Endodermal cell (in vitro differentiated cells): Measurements from ENCODE around the gene KIF6. TPM values are rescaled to one million over a fixed set of nuclear protein-coding genes. Genes with fewer than 3 reads are reported as not detected.
A peak's percentile ranks its signal among the peaks of the same experiment; 100 is the strongest.

Experiments used
- DNase-seq: peaks from one replicate; pipeline ENCODE4 v3.0.0-alpha.2; 2017
- H3K27ac ChIP-seq: 2 replicates; pipeline ENCODE4 v1.5.1; 2013; ENCODE audit warnings: mild to moderate bottlenecking, low read depth, low read length, moderate library complexity
- H3K27me3 ChIP-seq: 2 replicates; pipeline ENCODE4 v1.6.1; 2013; ENCODE audit warnings: mild to moderate bottlenecking, low read length, moderate library complexity; ENCODE audit not compliant: insufficient read depth, control insufficient read depth, poor library complexity, severe bottlenecking
- H3K36me3 ChIP-seq: 2 replicates; pipeline ENCODE4 v1.7.0; 2013; ENCODE audit warnings: mild to moderate bottlenecking, low read length, moderate library complexity; ENCODE audit not compliant: control insufficient read depth, insufficient read depth
- H3K4me1 ChIP-seq: one replicate; pipeline ENCODE4 v1.7.0; 2013; ENCODE audit warnings: low read length; ENCODE audit not compliant: control insufficient read depth, insufficient read depth
- H3K4me3 ChIP-seq: 2 replicates; pipeline ENCODE4 v1.5.1; 2013; ENCODE audit warnings: mild to moderate bottlenecking, low read length, moderate library complexity
- H3K9ac ChIP-seq: 2 replicates; pipeline ENCODE4 v1.6.1; 2013; ENCODE audit warnings: mild to moderate bottlenecking, low read length, moderate library complexity; ENCODE audit not compliant: poor library complexity, severe bottlenecking; ENCODE audit errors: extremely low read depth
- H3K9me3 ChIP-seq: 2 replicates; pipeline ENCODE4 v1.6.1; 2013; ENCODE audit warnings: mild to moderate bottlenecking, low read length, moderate library complexity; ENCODE audit not compliant: control insufficient read depth
- H3K27ac Mint-ChIP-seq: 2 replicates; pipeline ENCODE4 v1.8.0; 2020; ENCODE audit warnings: mixed read lengths
- H3K27me3 Mint-ChIP-seq: 2 replicates; pipeline ENCODE4 v1.8.0; 2021; ENCODE audit warnings: mild to moderate bottlenecking, mixed read lengths; ENCODE audit not compliant: insufficient read depth
- H3K36me3 Mint-ChIP-seq: 2 replicates; pipeline ENCODE4 v1.8.0; 2020; ENCODE audit warnings: low read depth, mixed read lengths
- H3K4me1 Mint-ChIP-seq: 2 replicates; pipeline ENCODE4 v1.8.0; 2020; ENCODE audit warnings: mixed read lengths
- H3K4me3 Mint-ChIP-seq: 2 replicates; pipeline ENCODE4 v1.8.0; 2020; ENCODE audit warnings: mild to moderate bottlenecking, moderate library complexity, mixed read lengths
- H3K9me3 Mint-ChIP-seq: 2 replicates; pipeline ENCODE4 v1.8.0; 2020; ENCODE audit warnings: mild to moderate bottlenecking, mixed read lengths
- WGBS, 2 experiments: methylation state at CpG; one replicate each; pipeline versions ENCODE4 v1.1.5 to v1.1.7; 2013; ENCODE audit warnings: missing lambda C conversion rate in 2 of 2, mixed read lengths in 1 of 2; ENCODE audit not compliant: insufficient coverage in 1 of 2, insufficient read length in 1 of 2; 5-methylcytosine and 5-hydroxymethylcytosine counted together
- total RNA-seq, 2 donors: library from RNA; stranded (reverse); fragmentation: NEBNext Ultra II Directional in 1 of 2; extraction: Animal tissue kit (Norgen Biotek cat#: 25700) in 1 of 2; gene quantifications; 2 replicates in 1 of 2; 3 replicates in 1 of 2; pipeline ENCODE4 v1.2.1, GENCODE V29; 2021
- TF ChIP-seq, protein P1 (sequence below): fragments of 200-600 bp; sonication (generic); conservative IDR thresholded peaks from 2 replicates; pipeline ENCODE4 v1.5.0; 2021; ENCODE audit warnings: antibody characterized with exemption, mild to moderate bottlenecking

KIF6 gene
- total RNA-seq, 2 donors from 2014 or later, result 0.62 to 1.1 TPM

DNA sequence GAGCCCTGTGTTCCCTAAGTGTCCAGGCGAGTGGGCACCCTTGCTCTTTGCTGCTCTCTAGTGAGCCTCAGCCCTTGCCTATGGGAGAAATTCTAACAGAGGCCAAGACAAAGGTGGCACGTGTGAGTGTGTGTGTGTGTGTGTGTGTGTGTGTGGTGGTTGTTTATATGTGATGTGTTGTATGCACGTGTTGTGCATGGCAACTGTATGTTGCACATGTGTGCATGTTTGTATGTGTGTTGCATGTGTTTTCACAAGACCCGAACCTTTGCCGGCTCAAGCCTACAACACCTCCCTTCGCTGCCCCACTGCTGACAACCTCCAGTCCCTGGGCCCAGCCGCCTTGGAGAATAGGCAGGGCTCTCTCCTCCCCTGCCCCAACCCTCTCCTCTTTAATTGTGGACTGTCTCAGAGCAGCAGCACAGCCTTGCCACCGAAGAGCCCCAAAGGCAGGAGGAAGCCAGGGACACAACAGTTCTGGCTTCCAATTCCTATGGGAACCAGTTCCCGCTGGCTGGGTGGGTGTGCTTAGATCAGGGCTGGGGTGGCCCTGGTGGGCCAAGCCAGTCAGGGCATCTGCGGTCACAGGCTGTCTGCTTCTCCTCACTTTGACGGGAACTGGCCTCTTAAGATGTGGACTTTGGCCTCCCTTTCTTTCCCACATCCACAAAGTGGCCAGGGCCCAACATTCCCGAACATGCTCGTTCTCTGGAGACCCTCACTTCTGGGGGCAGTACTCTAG, 405.4 kb downstream of the KIF6 start:
- TF ChIP-seq, protein P1, sequence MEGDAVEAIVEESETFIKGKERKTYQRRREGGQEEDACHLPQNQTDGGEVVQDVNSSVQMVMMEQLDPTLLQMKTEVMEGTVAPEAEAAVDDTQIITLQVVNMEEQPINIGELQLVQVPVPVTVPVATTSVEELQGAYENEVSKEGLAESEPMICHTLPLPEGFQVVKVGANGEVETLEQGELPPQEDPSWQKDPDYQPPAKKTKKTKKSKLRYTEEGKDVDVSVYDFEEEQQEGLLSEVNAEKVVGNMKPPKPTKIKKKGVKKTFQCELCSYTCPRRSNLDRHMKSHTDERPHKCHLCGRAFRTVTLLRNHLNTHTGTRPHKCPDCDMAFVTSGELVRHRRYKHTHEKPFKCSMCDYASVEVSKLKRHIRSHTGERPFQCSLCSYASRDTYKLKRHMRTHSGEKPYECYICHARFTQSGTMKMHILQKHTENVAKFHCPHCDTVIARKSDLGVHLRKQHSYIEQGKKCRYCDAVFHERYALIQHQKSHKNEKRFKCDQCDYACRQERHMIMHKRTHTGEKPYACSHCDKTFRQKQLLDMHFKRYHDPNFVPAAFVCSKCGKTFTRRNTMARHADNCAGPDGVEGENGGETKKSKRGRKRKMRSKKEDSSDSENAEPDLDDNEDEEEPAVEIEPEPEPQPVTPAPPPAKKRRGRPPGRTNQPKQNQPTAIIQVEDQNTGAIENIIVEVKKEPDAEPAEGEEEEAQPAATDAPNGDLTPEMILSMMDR, result no peak
- Histone ChIP-seq H3K4me1 (no peaks in the 10 kb centered on the region), H3K9me3 (no peaks in the 10 kb centered on the region), H3K4me3 (no peak overlapping the region), H3K27ac (no peak overlapping the region), H3K27me3 (peaks cover 35% of the 10 kb centered on the region), H3K36me3 (no peaks in the 10 kb centered on the region), H3K9ac (no peak overlapping the region)
- DNase-seq, result no peak
- Mint-ChIP-seq H3K9me3 (no peaks in the 10 kb centered on the region), H3K4me3 (no peak overlapping the region), H3K4me1 (no peaks in the 10 kb centered on the region), H3K27ac (no peak overlapping the region), H3K27me3 (peaks cover 46% of the 10 kb centered on the region), H3K36me3 (no peaks in the 10 kb centered on the region)
- 81 to 86% methylated on average over 7 to 13 of the region's 13 CpGs for WGBS, 2 experiments

DNA sequence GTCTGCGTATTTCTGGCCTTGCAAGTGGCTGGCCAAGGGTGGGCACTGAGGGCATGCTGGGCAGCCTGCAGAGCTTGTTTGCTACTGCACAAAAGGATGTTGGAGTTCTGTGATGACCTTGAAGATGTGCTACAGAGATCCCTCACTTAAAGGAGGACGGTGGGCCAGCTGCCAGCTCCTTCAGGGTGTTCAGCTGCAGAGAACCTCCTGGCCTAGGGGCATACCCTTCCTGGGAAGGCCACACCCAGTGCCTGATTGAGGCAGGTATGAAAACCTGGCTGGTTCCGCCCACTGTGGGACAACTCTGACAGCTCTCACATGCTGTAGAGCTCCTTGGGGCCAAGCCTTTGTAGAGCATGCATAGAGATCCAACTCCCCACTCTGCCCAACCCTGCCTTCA, 408.0 kb downstream of the KIF6 start:
- TF ChIP-seq, protein P1, result no peak
- Mint-ChIP-seq H3K27me3 (peaks cover 72% of the 10 kb centered on the region), H3K4me1 (no peaks in the 10 kb centered on the region), H3K4me3 (no peak overlapping the region), H3K9me3 (no peaks in the 10 kb centered on the region), H3K27ac (no peak overlapping the region), H3K36me3 (no peaks in the 10 kb centered on the region)
- no peaks in the 10 kb centered on the region for H3K9me3 ChIP-seq
- H3K9ac ChIP-seq, result no peak overlapping the region
- H3K27me3 ChIP-seq, result peaks cover 60% of the 10 kb centered on the region
- H3K36me3 ChIP-seq, result no peaks in the 10 kb centered on the region
- H3K4me3 ChIP-seq, result no peak overlapping the region
- H3K4me1 ChIP-seq, result no peaks in the 10 kb centered on the region
- WGBS, 2 experiments, result 87 to 88% methylated on average over 2 to 3 of the region's 3 CpGs
- H3K27ac ChIP-seq, result no peak overlapping the region
- no peak for DNase-seq

DNA sequence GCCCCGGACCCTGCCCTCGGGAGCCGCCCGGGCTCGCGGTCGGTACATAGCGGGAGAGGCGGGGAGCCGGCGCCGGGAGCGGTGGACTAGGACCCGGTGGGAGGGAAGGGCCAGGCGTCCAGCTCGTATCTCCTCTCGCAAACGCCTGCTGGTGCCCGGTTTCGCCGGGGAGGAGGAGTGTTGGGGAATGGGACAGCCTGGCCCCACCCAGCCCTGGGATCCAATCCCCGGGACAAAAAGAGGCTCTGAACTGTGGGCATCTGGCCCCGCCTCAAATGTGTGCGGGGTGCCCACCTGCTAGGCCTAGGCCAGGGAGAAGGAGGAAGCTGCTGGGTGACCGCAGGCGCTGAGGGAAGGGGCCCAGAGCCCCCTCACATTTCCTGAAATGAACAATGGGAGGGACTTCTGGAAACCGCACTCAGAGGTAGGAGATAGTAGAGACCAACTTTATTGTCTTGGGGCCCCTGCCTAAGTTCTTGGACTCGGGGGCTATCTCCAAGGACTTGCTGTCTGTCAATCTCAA, 410.9 kb downstream of the KIF6 start, which contains the start of gene KCNK17:
KCNK17 (minus strand) TSS at position 147 of the 523 bp plus-strand sequence; CDS start at position 48, 99 bp downstream.
- H3K36me3 ChIP-seq, result no peaks in the 10 kb centered on the region
- no peaks in the 10 kb centered on the region for H3K9me3 ChIP-seq
- H3K27ac ChIP-seq, result no peak within 1 kb of the TSS
- 22 to 24% methylated on average over 11 to 28 of the region's 28 CpGs for WGBS, 2 experiments
- H3K4me1 ChIP-seq, result no peaks in the 10 kb centered on the region
- H3K27me3 Mint-ChIP-seq, result peaks cover 91% of the 10 kb centered on the region
- H3K36me3 Mint-ChIP-seq, result no peaks in the 10 kb centered on the region
- H3K4me3 Mint-ChIP-seq, result peak within 1 kb of the TSS; percentile 54
- TF ChIP-seq, protein P1, result no peak
- peak within 1 kb of the TSS; percentile 74 for H3K4me3 ChIP-seq
- no peak within 1 kb of the TSS for H3K27ac Mint-ChIP-seq
- peaks cover 82% of the 10 kb centered on the region for H3K27me3 ChIP-seq
- no peak for DNase-seq
- no peak within 1 kb of the TSS for H3K9ac ChIP-seq
- H3K9me3 Mint-ChIP-seq, result no peaks in the 10 kb centered on the region
- H3K4me1 Mint-ChIP-seq, result peaks cover 2% of the 10 kb centered on the region
